Panc1 (cell line): ENCODE data around the gene KRT34. TPM values are rescaled to one million over a fixed set of nuclear protein-coding genes. Genes with fewer than 3 reads are reported as not detected.
"Not testable (repeated sequence)": the region's sequence is repeated elsewhere in the genome, so short reads cannot be mapped to it uniquely, and the experiment has no call there.

Experiments
- ATAC-seq: fragments of 200-7000 bp; cut with Tn5 transposase; 2 replicates; pipeline ENCODE4 v1.9.1; 2020; ENCODE audit warnings: mild to moderate bottlenecking, moderate library complexity
- BruUV-seq: library from RNA; stranded (reverse); fragments of 400-500 nt; replicated peaks from 2 replicates; lab custom pipeline; 2021; lab: Mats Ljungman, UMichigan
- CTCF ChIA-PET: fragments of 300-600 bp; sonication (Branson Sonifier 250); formaldehyde crosslinking; loops from one replicate; lab custom pipeline; 2022; ENCODE audit warnings: antibody characterized with exemption; lab: Charles Lee
- POLR2A ChIA-PET: fragments of 300-600 bp; sonication (Branson Sonifier 250); formaldehyde crosslinking; loops from one replicate; lab custom pipeline; 2022; ENCODE audit warnings: antibody characterized with exemption; lab: Charles Lee
- DNase-seq: peaks from one replicate; pipeline ENCODE4 v3.0.0-alpha.2; 2010; ENCODE audit warnings: low read depth, low spot score
- H3K27ac ChIP-seq: 2 replicates; pipeline ENCODE4 v1.5.1; 2011; ENCODE audit warnings: mild to moderate bottlenecking, low read length, inconsistent platforms
- H3K27me3 ChIP-seq: fragments of 200-500 bp; sonication (Bioruptor generic); 2 replicates; pipeline ENCODE4 v1.6.0; 2014; ENCODE audit warnings: low read length, inconsistent platforms; ENCODE audit not compliant: control insufficient read depth, insufficient read depth
- H3K36me3 ChIP-seq: fragments of 200-500 bp; sonication (Bioruptor generic); 2 replicates; pipeline ENCODE4 v1.5.1; 2014; ENCODE audit warnings: inconsistent platforms, mild to moderate bottlenecking, low read length, moderate library complexity; ENCODE audit not compliant: control insufficient read depth, insufficient read depth
- H3K4me1 ChIP-seq: 2 replicates; pipeline ENCODE4 v1.5.1; 2011; ENCODE audit warnings: inconsistent platforms, mild to moderate bottlenecking, low read length, moderate library complexity; ENCODE audit not compliant: control insufficient read depth, insufficient read depth
- H3K4me3 ChIP-seq, 2 experiments: 2 replicates each; pipeline ENCODE4 v1.5.1; 2011 to 2012; ENCODE audit warnings: low read depth in 2 of 2, low read length in 2 of 2, mild to moderate bottlenecking in 2 of 2, inconsistent platforms in 1 of 2, moderate library complexity in 1 of 2
- H3K9me3 ChIP-seq: fragments of 200-500 bp; sonication (Bioruptor generic); 2 replicates; pipeline ENCODE4 v1.5.1; 2014; ENCODE audit warnings: low read depth, mild to moderate bottlenecking, inconsistent platforms, low read length, moderate library complexity; ENCODE audit not compliant: control insufficient read depth, insufficient read depth
- CTCF ChIP-seq: fragments of 450-650 bp; IDR thresholded peaks from 2 replicates; pipeline ENCODE4 v1.5.1; 2017; ENCODE audit warnings: mild to moderate bottlenecking
- POLR2AphosphoS5 ChIP-seq: IDR thresholded peaks from 2 replicates; pipeline ENCODE4 v1.6.1; 2012; ENCODE audit warnings: mild to moderate bottlenecking, low read depth, low read length, moderate library complexity
- REST ChIP-seq, 2 experiments: IDR thresholded peaks; 2 replicates each; pipeline ENCODE4 v1.6.1; 2011 to 2012; ENCODE audit warnings: low read depth in 2 of 2, control low read depth in 1 of 2, low read length in 1 of 2, mild to moderate bottlenecking in 1 of 2, moderate library complexity in 1 of 2; ENCODE audit not compliant: insufficient read depth in 1 of 2
- SIN3A ChIP-seq: IDR thresholded peaks from 2 replicates; pipeline ENCODE4 v1.6.1; 2012; ENCODE audit warnings: low read depth, mild to moderate bottlenecking, low read length, moderate library complexity, borderline replicate concordance; ENCODE audit not compliant: insufficient read depth
- TCF7L2 ChIP-seq: IDR thresholded peaks from 2 replicates; pipeline ENCODE4 v1.6.1; 2011; ENCODE audit warnings: mild to moderate bottlenecking, low read depth, low read length, inconsistent platforms
- in situ Hi-C: cut with HindIII; loops from 2 replicates; pipeline ENCODE4 v1.10.0; 2016; ENCODE audit warnings: low sequenced_read_pairs, low pct_unique_long_range_greater_than_20kb
- intact Hi-C: fragments of 100-400 bp; cut with micrococcal nuclease; formaldehyde crosslinking; loops from one replicate; pipeline ENCODE4 v1.10.0; 2022; ENCODE audit not compliant: unreplicated experiment
- total RNA-seq: library from RNA; stranded (reverse); gene quantifications from one replicate; pipeline ENCODE4 v1.2.1, GENCODE V29; 2021; ENCODE audit not compliant: unreplicated experiment

Gene KRT34
- total RNA-seq, 1 experiment from 2014 or later, result not detected

GRCh38 chr17:41383690-41384089 lies 1.6 kb upstream of the KRT34 start:
- in situ Hi-C loops, result no loop called here
- TF ChIP-seq POLR2AphosphoS5 (no peak), TCF7L2 (no peak), SIN3A (no peak), REST (IDR thresholded peaks at IDR 0.05; ENCODE audit: insufficient read depth in 1 of 2, low read depth in 2 of 2, low read length in 1 of 2) (no peak), CTCF (no peak)
- ATAC-seq, result no peak
- BruUV-seq, result no TSS peak
- Histone ChIP-seq H3K4me3 (no peak overlapping the region), H3K4me1 (no peaks in the 10 kb centered on the region), H3K27me3 (no peaks in the 10 kb centered on the region), H3K27ac (no peak overlapping the region), H3K9me3 (no peaks in the 10 kb centered on the region; the same call in 1 of the 2 replicates), H3K36me3 (no peaks in the 10 kb centered on the region)
- intact Hi-C loops, result loop anchor here (10.0 kb wide), 1 partner anchor 61 kb away; the partner anchor contains the start of gene KRT38
- POLR2A ChIA-PET, result no interaction called here
- no peak for DNase-seq
- CTCF ChIA-PET, result no interaction called here

GRCh38 chr17:41382394-41382793 lies 288 bp upstream of the KRT34 start:
- POLR2A ChIA-PET, result no interaction called here

GRCh38 chr17:41380091-41380490 lies 2.0 kb downstream of the KRT34 start:
- in situ Hi-C loops, ATAC-seq, DNase-seq, H3K4me1 ChIP-seq, H3K27me3 ChIP-seq, H3K36me3 ChIP-seq, H3K4me3 ChIP-seq, BruUV-seq, H3K27ac ChIP-seq, H3K9me3 ChIP-seq, POLR2A ChIA-PET: not testable (repeated sequence)
- CTCF ChIA-PET, result interaction anchor here (0.7 kb wide), 1 partner anchor 1185 kb away, joined by 7 read pairs; no protein-coding TSS in a partner anchor
- intact Hi-C loops, result loop anchor here (10.0 kb wide), 1 partner anchor 65 kb away; the partner anchor contains the start of gene KRT38

More at GRCh38 chr17:41382394-41382793, 288 bp upstream of the KRT34 start:
- ATAC-seq (no peak), DNase-seq (no peak)
- H3K36me3 ChIP-seq, result no peaks in the 10 kb centered on the region
- no peaks in the 10 kb centered on the region for H3K4me1 ChIP-seq
- no peaks in the 10 kb centered on the region; the same call in 1 of the 2 replicates for H3K9me3 ChIP-seq
- in situ Hi-C loops (no loop called here), intact Hi-C loops (loop anchor here (10.0 kb wide), 1 partner anchor 62 kb away; the partner anchor contains the start of gene KRT38)
- H3K4me3 ChIP-seq, result no peak overlapping the region
- H3K27me3 ChIP-seq, result no peaks in the 10 kb centered on the region
- no peak for TF ChIP-seq TCF7L2
- TF ChIP-seq POLR2AphosphoS5, result no peak
- no peak for TF ChIP-seq SIN3A
- H3K27ac ChIP-seq, result no peak overlapping the region
- CTCF ChIA-PET, result no interaction called here
- BruUV-seq, result no TSS peak
